NCI-H1048 (cell line): Measurements from ENCODE around the gene NR2E1.

Experiments
- DNase-seq: peaks from one replicate; lab custom pipeline; 2025; lab: John Stamatoyannopoulos, UW

The NR2E1 gene

GRCh38 chr6:108171291-108171917, 5.6 kb downstream of the NR2E1 start:
- DNase-seq: no peak

GRCh38 chr6:108171918-108172516, 6.2 kb downstream of the NR2E1 start:
- DNase-seq: no peak

- no peak for DNase-seq
Measured at GRCh38 chr6:108174371-108175175, 8.8 kb downstream of the NR2E1 start.

- DNase-seq: no peak
Measured at GRCh38 chr6:108175176-108175591, 9.4 kb downstream of the NR2E1 start.

GRCh38 chr6:108175592-108176279, 9.9 kb downstream of the NR2E1 start:
- DNase-seq: no peak

GRCh38 chr6:108176281-108177089, 10.7 kb downstream of the NR2E1 start:
- DNase-seq: no peak

GRCh38 chr6:108179741-108180140, 13.9 kb downstream of the NR2E1 start:
- no peak for DNase-seq

- DNase-seq: no peak
Measured at GRCh38 chr6:108180266-108180665, 14.4 kb downstream of the NR2E1 start.

GRCh38 chr6:108180776-108181175, 15.0 kb downstream of the NR2E1 start:
- DNase-seq: no peak

- no peak for DNase-seq
Measured at GRCh38 chr6:108186226-108186625, 20.4 kb downstream of the NR2E1 start.

GRCh38 chr6:108187519-108187918, 21.7 kb downstream of the NR2E1 start:
- no peak for DNase-seq

GRCh38 chr6:108193131-108193530, 27.3 kb downstream of the NR2E1 start:
- no peak for DNase-seq

- DNase-seq: no peak
Measured at GRCh38 chr6:108193835-108194234, 28.0 kb downstream of the NR2E1 start.

GRCh38 chr6:108194503-108194902, 28.7 kb downstream of the NR2E1 start:
- DNase-seq: no peak

GRCh38 chr6:108195209-108195608, 29.4 kb downstream of the NR2E1 start:
- no peak for DNase-seq

GRCh38 chr6:108198761-108199498, 33.1 kb downstream of the NR2E1 start:
- no peak for DNase-seq

- no peak for DNase-seq
Measured at GRCh38 chr6:108200186-108200585, 34.4 kb downstream of the NR2E1 start.

- no peak for DNase-seq
Measured at GRCh38 chr6:108200631-108201030, 34.8 kb downstream of the NR2E1 start.

GRCh38 chr6:108203189-108204112, 37.6 kb downstream of the NR2E1 start:
- DNase-seq: no peak

- DNase-seq: no peak
Measured at GRCh38 chr6:108207013-108207412, 41.2 kb downstream of the NR2E1 start.
